A673 (cell line): Measurements from ENCODE around the gene NSD1.

Source experiments
- CTCF ChIP-seq: fragments of 300-800, 200-600 bp; sonication (generic); conservative IDR thresholded peaks from 2 replicates; pipeline ENCODE4 v1.5.1; 2017; ENCODE audit warnings: low read depth, mild to moderate bottlenecking, antibody characterized with exemption, low read length, moderate library complexity, mixed read lengths
- EZH2 ChIP-seq: fragments of 200-600 bp; sonication (generic); IDR thresholded peaks from 2 replicates; pipeline ENCODE4 v1.6.1; 2017; ENCODE audit warnings: borderline replicate concordance, low read depth, mild to moderate bottlenecking, mixed read lengths, antibody characterized with exemption, low read length; ENCODE audit not compliant: poor library complexity, severe bottlenecking

- no peak for TF ChIP-seq CTCF
- no peak for TF ChIP-seq EZH2
Observed at GRCh38 chr5:177132136-177133095, 1.2 kb upstream of the NSD1 start.
